Anterior cingulate cortex (tissue), 58 donors: ENCODE results near the gene SYNE1.

ENCODE experiments used
- DNase-seq, 58 donors: peaks; one replicate each; lab custom pipeline; 2025; lab: John Stamatoyannopoulos, UW

SYNE1 gene

GRCh38 chr6:152221806-152222628 lies 415.1 kb downstream of the SYNE1 start:
- no peak for DNase-seq

GRCh38 chr6:152220786-152221185 lies 416.4 kb downstream of the SYNE1 start:
- DNase-seq: no peak

- no peak for DNase-seq
These were observed 418.3 kb downstream of the SYNE1 start for GRCh38 chr6:152218887-152219286.

- DNase-seq: no peak
These were observed 424.7 kb downstream of the SYNE1 start for GRCh38 chr6:152212437-152212836.

GRCh38 chr6:152209211-152209610 lies 428.0 kb downstream of the SYNE1 start:
- DNase-seq: no peak

GRCh38 chr6:152207915-152208714 lies 429.0 kb downstream of the SYNE1 start:
- peak in 3 of 58 donors; percentile 2 to 28 (median 8) for DNase-seq

GRCh38 chr6:152206072-152206818 lies 430.9 kb downstream of the SYNE1 start:
- peak in 22 of 58 donors; percentile 2 to 31 (median 11) for DNase-seq

- DNase-seq: no peak
These were observed 432.6 kb downstream of the SYNE1 start for GRCh38 chr6:152204591-152204990.

GRCh38 chr6:152201120-152201519 lies 436.0 kb downstream of the SYNE1 start:
- no peak for DNase-seq

GRCh38 chr6:152195896-152196295 lies 441.3 kb downstream of the SYNE1 start:
- no peak for DNase-seq

GRCh38 chr6:152189736-152190135 lies 447.4 kb downstream of the SYNE1 start:
- no peak for DNase-seq

- DNase-seq: no peak
These were observed 449.2 kb downstream of the SYNE1 start for GRCh38 chr6:152188011-152188410.

- DNase-seq: no peak
These were observed 450.3 kb downstream of the SYNE1 start for GRCh38 chr6:152186840-152187239.

- no peak for DNase-seq
These were observed 452.1 kb downstream of the SYNE1 start for GRCh38 chr6:152184917-152185574.

- no peak for DNase-seq
These were observed 452.6 kb downstream of the SYNE1 start for GRCh38 chr6:152184573-152184916.

GRCh38 chr6:152180601-152181000 lies 456.6 kb downstream of the SYNE1 start:
- no peak for DNase-seq

- no peak for DNase-seq
These were observed 460.9 kb downstream of the SYNE1 start for GRCh38 chr6:152176268-152176667.

- no peak for DNase-seq
These were observed 463.2 kb downstream of the SYNE1 start for GRCh38 chr6:152173957-152174356.

- DNase-seq: no peak
These were observed 463.8 kb downstream of the SYNE1 start for GRCh38 chr6:152173321-152173720.
